B cell (primary cell): ENCODE results near the gene ZMYND8. TPM values are rescaled to one million over a fixed set of nuclear protein-coding genes. Genes with fewer than 3 reads are reported as not detected.

ENCODE experiments used
- ATAC-seq: fragments of 200-7000 bp; cut with Tn5 transposase; one replicate; pipeline ENCODE4 v1.10.0; 2021; ENCODE audit warnings: low read depth, mild to moderate bottlenecking, moderate number of reproducible peaks, moderate library complexity
- CTCF ChIA-PET: fragments of 350-600 bp; sonication (Branson Sonifier 250); formaldehyde crosslinking; loops from one replicate; lab custom pipeline; 2021; ENCODE audit warnings: antibody characterized with exemption, inconsistent platforms; lab: Charles Lee
- POLR2A ChIA-PET: fragments of 350-600 bp; sonication (Branson Sonifier 250); formaldehyde crosslinking; loops from one replicate; lab custom pipeline; 2021; ENCODE audit warnings: antibody characterized with exemption; lab: Charles Lee
- DNase-seq: peaks from one replicate; pipeline ENCODE4 v3.0.0; 2013
- H2AFZ ChIP-seq: 2 replicates; pipeline ENCODE4 v1.6.1; 2012; ENCODE audit warnings: mild to moderate bottlenecking, low read depth, low read length; ENCODE audit not compliant: insufficient read depth, poor library complexity, severe bottlenecking
- H3K27ac ChIP-seq, 2 donors: 1 replicate in 1 of 2; 2 replicates in 1 of 2; pipeline ENCODE4 v1.5.1; 2012 to 2013; ENCODE audit warnings: low read length in 2 of 2, mild to moderate bottlenecking in 2 of 2, moderate library complexity in 1 of 2
- H3K27me3 ChIP-seq, 4 experiments: fragments of 200-600 bp in 1 of 4; sonication (generic) in 1 of 4; replicated peaks in 1 of 4; 1 replicate in 2 of 4; 2 replicates in 2 of 4; pipeline versions ENCODE4 v1.6.1 to v1.7.0; 2013 to 2016; ENCODE audit warnings: low read length in 3 of 4, mild to moderate bottlenecking in 2 of 4, mixed read lengths in 1 of 4, moderate library complexity in 1 of 4; ENCODE audit not compliant: insufficient read depth in 4 of 4, control insufficient read depth in 3 of 4; ENCODE audit errors: control extremely low read depth in 1 of 4
- H3K36me3 ChIP-seq, 2 experiments: replicated peaks in 1 of 2; 1 replicate in 1 of 2; 2 replicates in 1 of 2; pipeline versions ENCODE4 v1.6.1 to v1.7.1; 2013; ENCODE audit warnings: low read length in 1 of 2; ENCODE audit not compliant: insufficient read depth in 2 of 2, control insufficient read depth in 1 of 2; ENCODE audit errors: control extremely low read depth in 1 of 2, extremely low read depth in 1 of 2
- H3K4me1 ChIP-seq, 2 donors: fragments of 200-600 bp in 1 of 2; sonication (generic) in 1 of 2; 1 replicate in 1 of 2; 2 replicates in 1 of 2; pipeline versions ENCODE4 v1.5.1 to v1.6.1; 2013 to 2017; ENCODE audit warnings: low read length in 2 of 2; ENCODE audit not compliant: control insufficient read depth in 2 of 2, insufficient read depth in 2 of 2
- H3K4me2 ChIP-seq: replicated peaks from 2 replicates; pipeline ENCODE3; 2012; ENCODE audit warnings: mild to moderate bottlenecking, low read depth, low read length; ENCODE audit not compliant: poor library complexity, severe bottlenecking
- H3K4me3 ChIP-seq, 5 experiments: fragments of 200-600 bp in 1 of 5; sonication (generic) in 1 of 5; 1 replicate in 3 of 5; 2 replicates in 2 of 5; pipeline versions ENCODE4 v1.5.1 to v1.7.0; 2011 to 2016; ENCODE audit warnings: low read length in 4 of 5, mild to moderate bottlenecking in 4 of 5, low read depth in 2 of 5, control low read depth in 1 of 5, moderate library complexity in 1 of 5; ENCODE audit not compliant: insufficient read depth in 1 of 5; ENCODE audit errors: control extremely low read depth in 1 of 5, extremely low read depth in 1 of 5
- H3K79me2 ChIP-seq: fragments of 200-600 bp; sonication (generic); one replicate; pipeline ENCODE4 v1.6.0; 2016; ENCODE audit warnings: low read length; ENCODE audit not compliant: control insufficient read depth, insufficient read depth
- H3K9ac ChIP-seq: fragments of 200-600 bp; sonication (generic); 2 replicates; pipeline ENCODE4 v1.6.1; 2017; ENCODE audit warnings: mild to moderate bottlenecking, low read length, moderate library complexity
- H3K9me3 ChIP-seq, 3 donors: one replicate each; pipeline versions ENCODE4 v1.6.1 to v1.7.1; 2013; ENCODE audit warnings: low read length in 2 of 3; ENCODE audit not compliant: control insufficient read depth in 2 of 3, insufficient read depth in 1 of 3; ENCODE audit errors: control extremely low read depth in 1 of 3
- H4K20me1 ChIP-seq: 2 replicates; pipeline ENCODE4 v1.6.0; 2012; ENCODE audit warnings: mild to moderate bottlenecking, low read length; ENCODE audit not compliant: insufficient read depth, control insufficient read depth, poor library complexity, severe bottlenecking
- H3K27ac Mint-ChIP-seq: one replicate; pipeline ENCODE4 v1.8.0; 2021; ENCODE audit warnings: mixed read lengths
- H3K27me3 Mint-ChIP-seq: one replicate; pipeline ENCODE4 v1.8.0; 2021; ENCODE audit warnings: mixed read lengths
- H3K4me1 Mint-ChIP-seq: one replicate; pipeline ENCODE4 v1.8.0; 2021; ENCODE audit warnings: mixed read lengths
- H3K4me3 Mint-ChIP-seq: one replicate; pipeline ENCODE4 v1.8.0; 2021; ENCODE audit warnings: mixed read lengths
- H3K9me3 Mint-ChIP-seq: one replicate; pipeline ENCODE4 v1.8.0; 2022; ENCODE audit warnings: mixed read lengths; ENCODE audit not compliant: insufficient read depth
- EZH2 ChIP-seq: IDR thresholded peaks from 2 replicates; pipeline ENCODE4 v1.6.1; 2012; ENCODE audit warnings: borderline replicate concordance, low read depth, mild to moderate bottlenecking, moderate library complexity, low read length; ENCODE audit not compliant: insufficient read depth, poor library complexity, severe bottlenecking
- WGBS: methylation state at CpG from one replicate; pipeline ENCODE4 v1.1.5; 2013; ENCODE audit warnings: missing lambda C conversion rate; ENCODE audit not compliant: insufficient coverage; 5-methylcytosine and 5-hydroxymethylcytosine counted together
- intact Hi-C: fragments of 100-400 bp; cut with micrococcal nuclease; formaldehyde crosslinking; loops from one replicate; pipeline ENCODE4 v1.10.0; 2022
- polyA plus RNA-seq: library from polyadenylated mRNA; depleted of rRNA; stranded (reverse); fragments of >200 nt; gene quantifications from 2 replicates; pipeline ENCODE4 v1.2.3, GENCODE V29; 2012
- total RNA-seq, 2 donors: library from RNA; stranded (reverse); fragments of 120-200 nt in 1 of 2; gene quantifications; 1 replicate in 1 of 2; 2 replicates in 1 of 2; pipeline versions ENCODE4 v1.2.3 to v1.2.4, GENCODE V29; 2013 to 2022
- TF ChIP-seq, protein P1 (sequence below): fragments of 200-600 bp; IDR thresholded peaks from one replicate; pipeline ENCODE4 v1.8.0; 2022; ENCODE audit warnings: antibody characterized with exemption, mild to moderate bottlenecking

Gene ZMYND8
- total and polyA plus RNA-seq, 2 donors (not counting 1 experiment from before 2014, with no cell fraction given) = 20.3 to 67.2 TPM

DNA sequence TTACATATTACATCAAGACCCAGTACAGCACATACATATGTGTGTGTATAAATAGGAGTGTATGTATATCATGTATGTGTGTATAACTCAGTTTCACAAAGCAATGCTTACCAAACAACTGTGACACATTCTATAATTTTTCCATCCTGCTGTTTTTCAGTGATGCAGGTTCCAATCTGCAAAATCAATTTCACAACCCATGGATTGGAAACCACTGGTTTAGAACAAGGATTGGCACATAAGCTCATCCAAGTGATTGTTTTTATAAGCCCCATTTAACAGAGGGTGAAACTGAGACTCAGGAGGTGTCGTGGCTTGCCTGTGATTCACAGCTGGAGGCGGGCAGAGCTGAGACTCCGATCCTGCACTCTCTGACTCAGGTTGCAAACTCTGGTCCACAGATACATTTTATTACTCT, 158.2 kb downstream of the ZMYND8 start:
- no peak for DNase-seq
- Histone ChIP-seq H3K9ac (no peak overlapping the region), H3K27ac (no peak overlapping the region), H3K4me2 (no peak overlapping the region), H3K9me3 (no peaks in the 10 kb centered on the region), H3K27me3 (no peaks in the 10 kb centered on the region), H2AFZ (no peak overlapping the region), H3K79me2 (no peaks in the 10 kb centered on the region), H4K20me1 (no peaks in the 10 kb centered on the region), H3K36me3 (no peaks in the 10 kb centered on the region), H3K4me1 (peaks cover 3 to 7% of the 10 kb centered on the region in 2 donors), H3K4me3 (no peak overlapping the region)
- H3K9me3 Mint-ChIP-seq = no peaks in the 10 kb centered on the region
- ChIA-PET CTCF (interaction anchor here (0.8 to 1.4 kb wide), 7 partner anchors 11 to 466 kb away, joined by 3 to 9 read pairs (median 3); no protein-coding TSS in a partner anchor), POLR2A (no interaction called here)
- no peak for ATAC-seq
- no peak overlapping the region for H3K4me3 Mint-ChIP-seq
- H3K27me3 Mint-ChIP-seq = no peaks in the 10 kb centered on the region
- no peak overlapping the region for H3K27ac Mint-ChIP-seq
- WGBS = 89% methylated on average over 3 of the region's 3 CpGs
- intact Hi-C loops = loop anchor here (5.0 to 10.0 kb wide), 2 partner anchors 307 to 464 kb away; partner anchors contain the start of gene NCOA3
- peaks cover 5% of the 10 kb centered on the region for H3K4me1 Mint-ChIP-seq
- TF ChIP-seq EZH2 = no peak
- TF ChIP-seq, protein P1, sequence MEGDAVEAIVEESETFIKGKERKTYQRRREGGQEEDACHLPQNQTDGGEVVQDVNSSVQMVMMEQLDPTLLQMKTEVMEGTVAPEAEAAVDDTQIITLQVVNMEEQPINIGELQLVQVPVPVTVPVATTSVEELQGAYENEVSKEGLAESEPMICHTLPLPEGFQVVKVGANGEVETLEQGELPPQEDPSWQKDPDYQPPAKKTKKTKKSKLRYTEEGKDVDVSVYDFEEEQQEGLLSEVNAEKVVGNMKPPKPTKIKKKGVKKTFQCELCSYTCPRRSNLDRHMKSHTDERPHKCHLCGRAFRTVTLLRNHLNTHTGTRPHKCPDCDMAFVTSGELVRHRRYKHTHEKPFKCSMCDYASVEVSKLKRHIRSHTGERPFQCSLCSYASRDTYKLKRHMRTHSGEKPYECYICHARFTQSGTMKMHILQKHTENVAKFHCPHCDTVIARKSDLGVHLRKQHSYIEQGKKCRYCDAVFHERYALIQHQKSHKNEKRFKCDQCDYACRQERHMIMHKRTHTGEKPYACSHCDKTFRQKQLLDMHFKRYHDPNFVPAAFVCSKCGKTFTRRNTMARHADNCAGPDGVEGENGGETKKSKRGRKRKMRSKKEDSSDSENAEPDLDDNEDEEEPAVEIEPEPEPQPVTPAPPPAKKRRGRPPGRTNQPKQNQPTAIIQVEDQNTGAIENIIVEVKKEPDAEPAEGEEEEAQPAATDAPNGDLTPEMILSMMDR = no peak
